ENCODE results near the gene ALAS2. TPM values are rescaled to one million over a fixed set of nuclear protein-coding genes. Genes with fewer than 3 reads are reported as not detected.
"Not testable (repeated sequence)": the region's sequence is repeated elsewhere in the genome, so short reads cannot be mapped to it uniquely, and the experiment has no call there.

ALAS2 gene
- 0.31 TPM in 1 of 2 replicates, not detected in the other for total RNA-seq (ENCODE audit: low replicate concordance)

DNA sequence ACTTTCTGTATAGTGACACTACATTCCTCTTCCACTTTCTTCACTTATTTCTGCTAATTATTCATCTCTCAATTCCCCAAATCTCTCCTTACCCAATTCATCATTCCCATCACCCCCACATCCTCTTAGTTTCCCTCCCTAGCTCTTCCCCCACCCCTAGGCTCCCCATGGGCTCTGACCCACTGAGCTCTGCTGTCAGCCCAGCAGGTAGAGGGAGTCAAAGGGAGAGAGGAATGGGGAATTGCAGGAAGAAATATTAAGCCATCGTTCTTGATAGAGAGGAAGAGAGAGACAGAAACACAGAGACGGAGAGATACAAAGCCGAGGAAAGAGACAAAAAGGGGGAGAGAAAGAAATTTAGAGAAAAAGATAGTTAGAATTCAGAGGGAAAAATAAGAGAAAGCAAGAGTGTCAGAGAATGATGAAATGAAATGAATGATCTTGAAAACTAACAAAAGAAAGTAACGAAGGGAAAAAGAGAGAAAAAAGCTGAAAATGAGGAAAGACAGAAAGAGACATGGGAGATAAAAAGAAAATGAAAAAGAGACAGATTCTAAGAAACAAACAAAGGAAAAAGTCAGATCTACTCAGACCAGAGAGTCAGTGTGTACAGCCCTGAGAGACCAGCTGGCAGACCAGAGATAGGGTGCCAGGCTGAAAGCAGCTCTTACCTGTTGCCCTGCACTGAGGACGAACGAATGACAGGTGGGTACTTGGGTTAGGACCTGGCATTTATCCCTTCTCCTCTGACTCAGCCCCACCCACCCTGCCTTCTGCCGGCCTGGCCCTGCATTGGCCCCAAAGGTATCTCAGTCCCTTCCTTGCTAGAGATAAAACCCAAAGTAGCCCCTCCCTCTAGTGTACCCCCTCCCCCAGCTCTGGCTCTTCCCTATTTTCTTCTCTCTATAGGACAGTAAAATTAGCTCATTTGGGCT is at the start of gene ALAS2:
TSS of gene ALAS2 (minus strand) at position 707 of the 935 bp plus-strand sequence. CDS start 4,977 bp downstream, outside the sequence.
- H3F3A ChIP-seq (ENCODE audit: low read depth): no peaks in the 10 kb centered on the region
- TF ChIP-seq CTCF (IDR thresholded peaks at IDR 0.05) (no peak), EZH2phosphoT487 (IDR thresholded peaks at IDR 0.05) (no peak), EZH2 (IDR thresholded peaks at IDR 0.05) (no peak)
- no peaks in the 10 kb centered on the region for H3K36me3 ChIP-seq
- no peaks in the 10 kb centered on the region for H3K9me3 ChIP-seq (ENCODE audit: low read depth)
- no peak within 1 kb of the TSS for H3K4me3 Mint-ChIP-seq
- no peak within 1 kb of the TSS for H3K4me2 ChIP-seq
- no peak within 1 kb of the TSS for H3K27ac Mint-ChIP-seq
- no peaks in the 10 kb centered on the region for H3K4me1 ChIP-seq
- DNase-seq (ENCODE audit: low spot score): no peak
- H3K27me3 ChIP-seq: no peaks in the 10 kb centered on the region
- H3K36me3 Mint-ChIP-seq: no peaks in the 10 kb centered on the region
- no peaks in the 10 kb centered on the region for H3K9me3 Mint-ChIP-seq
- no peaks in the 10 kb centered on the region for H4K20me1 ChIP-seq (ENCODE audit: low read depth)
- H2AFZ ChIP-seq (replicated peaks): no peak within 1 kb of the TSS
- no peak within 1 kb of the TSS for H3K4me3 ChIP-seq
- H3K27me3 Mint-ChIP-seq (ENCODE audit: insufficient read depth, low read depth): peaks cover 2% of the 10 kb centered on the region
- H3K79me2 ChIP-seq (ENCODE audit: low read depth): no peaks in the 10 kb centered on the region
- peak within 1 kb of the TSS; percentile 12 for H3K27ac ChIP-seq
- H3K4me1 Mint-ChIP-seq: no peaks in the 10 kb centered on the region
- no peak within 1 kb of the TSS for H3K9ac ChIP-seq

DNA sequence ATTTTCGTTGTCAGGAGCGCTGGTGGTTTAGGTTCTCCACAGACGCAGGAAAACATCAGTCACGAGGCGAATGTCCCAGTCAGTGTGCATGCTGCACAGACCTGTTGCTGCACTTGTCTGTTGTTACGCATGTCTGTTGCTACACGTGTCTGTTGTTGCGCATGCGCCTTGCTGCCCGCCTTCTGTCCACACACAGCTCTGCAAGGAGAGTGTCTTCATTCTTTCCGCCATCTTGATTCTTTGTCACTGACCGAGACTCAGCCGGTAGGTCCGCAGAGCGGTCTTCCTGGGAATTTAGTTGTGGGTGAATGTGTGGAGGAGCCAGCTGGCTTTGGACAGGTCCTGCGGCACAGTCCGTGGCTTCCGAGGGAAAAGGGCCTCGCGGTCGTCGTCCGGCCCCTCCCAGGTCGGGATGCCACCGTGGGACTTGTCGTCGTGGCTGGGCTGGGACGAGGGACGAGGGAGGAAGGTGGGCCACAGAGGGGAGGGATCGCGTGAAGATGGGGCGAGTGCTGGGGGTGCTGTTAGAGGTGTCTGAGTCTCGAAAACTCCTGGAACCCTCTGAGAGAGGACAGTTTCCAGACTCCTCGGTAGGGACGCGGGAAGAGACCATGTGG is 44.2 kb upstream of the ALAS2 start, which contains the start of gene PAGE2B:
TSS of gene PAGE2B (plus strand) at position 180 of the 617 bp plus-strand sequence. CDS start 1,012 bp downstream, outside the sequence.
- Histone ChIP-seq H3K79me2 (ENCODE audit: low read depth) (no peaks in the 10 kb centered on the region), H3K9me3 (ENCODE audit: low read depth) (no peaks in the 10 kb centered on the region), H3K27ac (no peak within 1 kb of the TSS), H3F3A (ENCODE audit: low read depth) (no peaks in the 10 kb centered on the region), H4K20me1 (ENCODE audit: low read depth) (no peaks in the 10 kb centered on the region), H3K27me3 (no peaks in the 10 kb centered on the region), H3K36me3 (no peaks in the 10 kb centered on the region), H3K4me2 (no peak within 1 kb of the TSS), H2AFZ (replicated peaks) (no peak within 1 kb of the TSS), H3K4me3 (no peak within 1 kb of the TSS), H3K9ac (no peak within 1 kb of the TSS), H3K4me1 (no peaks in the 10 kb centered on the region)
- Mint-ChIP-seq H3K27ac (no peak within 1 kb of the TSS), H3K4me3 (no peak within 1 kb of the TSS), H3K36me3 (no peaks in the 10 kb centered on the region), H3K27me3 (ENCODE audit: insufficient read depth, low read depth) (peaks cover 4% of the 10 kb centered on the region), H3K9me3 (peaks cover 7% of the 10 kb centered on the region), H3K4me1 (no peaks in the 10 kb centered on the region)
- DNase-seq (ENCODE audit: low spot score): no peak
- TF ChIP-seq EZH2phosphoT487 (IDR thresholded peaks at IDR 0.05): no peak
- no peak for TF ChIP-seq CTCF (IDR thresholded peaks at IDR 0.05)
- TF ChIP-seq EZH2 (IDR thresholded peaks at IDR 0.05): no peak

- H3F3A ChIP-seq (ENCODE audit: low read depth): no peaks in the 10 kb centered on the region
- no peak overlapping the region for H3K4me2 ChIP-seq
- H3K79me2 ChIP-seq (ENCODE audit: low read depth): no peaks in the 10 kb centered on the region
- H4K20me1 ChIP-seq (ENCODE audit: low read depth): no peaks in the 10 kb centered on the region
- Mint-ChIP-seq H3K9me3 (peaks cover 12% of the 10 kb centered on the region), H3K27me3 (ENCODE audit: insufficient read depth, low read depth) (peaks cover 3% of the 10 kb centered on the region), H3K27ac (no peak overlapping the region), H3K4me3 (no peak overlapping the region), H3K4me1 (no peaks in the 10 kb centered on the region), H3K36me3 (no peaks in the 10 kb centered on the region)
- TF ChIP-seq EZH2 (IDR thresholded peaks at IDR 0.05): no peak
- TF ChIP-seq CTCF (IDR thresholded peaks at IDR 0.05): no peak
- no peak for TF ChIP-seq EZH2phosphoT487 (IDR thresholded peaks at IDR 0.05)
- no peaks in the 10 kb centered on the region for H3K36me3 ChIP-seq
- no peak for DNase-seq (ENCODE audit: low spot score)
- no peaks in the 10 kb centered on the region for H3K9me3 ChIP-seq (ENCODE audit: low read depth)
- H2AFZ ChIP-seq (replicated peaks): no peak overlapping the region
- no peaks in the 10 kb centered on the region for H3K4me1 ChIP-seq
- H3K27ac ChIP-seq: no peak overlapping the region
- H3K4me3 ChIP-seq: no peak overlapping the region
- no peak overlapping the region for H3K9ac ChIP-seq
- no peaks in the 10 kb centered on the region for H3K27me3 ChIP-seq
Observed at GRCh38 chrX:55072286-55072685, 41.5 kb upstream of the ALAS2 start.

- H2AFZ ChIP-seq (replicated peaks); H3K4me1 ChIP-seq; H3K79me2 ChIP-seq (ENCODE audit: low read depth); H3K27ac Mint-ChIP-seq; H3F3A ChIP-seq (ENCODE audit: low read depth); H3K4me2 ChIP-seq; H4K20me1 ChIP-seq (ENCODE audit: low read depth); H3K4me3 Mint-ChIP-seq; H3K27me3 ChIP-seq; H3K9me3 ChIP-seq (ENCODE audit: low read depth); H3K4me3 ChIP-seq; H3K36me3 ChIP-seq; H3K4me1 Mint-ChIP-seq; DNase-seq (ENCODE audit: low spot score); H3K27ac ChIP-seq; H3K27me3 Mint-ChIP-seq (ENCODE audit: insufficient read depth, low read depth); H3K9me3 Mint-ChIP-seq; H3K36me3 Mint-ChIP-seq; H3K9ac ChIP-seq: not testable (repeated sequence)
Observed at GRCh38 chrX:55067180-55067579, 36.4 kb upstream of the ALAS2 start.

Data from neural progenitor cell (in vitro differentiated cells).